Fibroblast of the conjunctiva (primary cell): Measurements from ENCODE around the gene PI16.
A peak's percentile ranks its signal among the peaks of the same experiment; 100 is the strongest.
"Not testable (repeated sequence)": the region's sequence is repeated elsewhere in the genome, so short reads cannot be mapped to it uniquely, and the experiment has no call there.

ENCODE experiments used
- DNase-seq: peaks from one replicate; pipeline ENCODE4 v3.0.0-alpha.2; 2010; ENCODE audit warnings: low read depth

PI16 gene

GRCh38 chr6:36976007-36976264 is 21.4 kb downstream of the PI16 start:
- no peak for DNase-seq

DNA sequence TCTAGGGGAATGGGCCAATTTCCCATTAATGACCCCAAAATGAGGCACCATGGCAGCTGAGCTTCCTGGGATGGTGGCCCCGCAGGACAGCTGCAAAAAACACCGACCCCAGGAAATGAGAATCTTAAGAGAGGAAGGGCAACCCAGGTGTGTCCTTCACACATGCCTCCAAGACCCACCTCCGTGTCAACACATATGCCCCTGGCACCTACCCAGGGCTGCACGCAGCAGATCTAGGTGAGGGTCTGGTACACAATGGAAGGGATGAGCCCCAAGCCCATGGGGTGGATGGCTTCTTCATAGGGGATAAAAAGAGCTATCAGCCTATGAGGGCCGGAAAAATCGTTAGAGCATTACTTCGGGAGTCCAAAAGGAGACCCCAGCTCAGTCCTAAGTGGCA is 22.0 kb downstream of the PI16 start:
- DNase-seq: no peak

- no peak for DNase-seq
These were observed 22.4 kb downstream of the PI16 start for GRCh38 chr6:36976931-36977330.

DNA sequence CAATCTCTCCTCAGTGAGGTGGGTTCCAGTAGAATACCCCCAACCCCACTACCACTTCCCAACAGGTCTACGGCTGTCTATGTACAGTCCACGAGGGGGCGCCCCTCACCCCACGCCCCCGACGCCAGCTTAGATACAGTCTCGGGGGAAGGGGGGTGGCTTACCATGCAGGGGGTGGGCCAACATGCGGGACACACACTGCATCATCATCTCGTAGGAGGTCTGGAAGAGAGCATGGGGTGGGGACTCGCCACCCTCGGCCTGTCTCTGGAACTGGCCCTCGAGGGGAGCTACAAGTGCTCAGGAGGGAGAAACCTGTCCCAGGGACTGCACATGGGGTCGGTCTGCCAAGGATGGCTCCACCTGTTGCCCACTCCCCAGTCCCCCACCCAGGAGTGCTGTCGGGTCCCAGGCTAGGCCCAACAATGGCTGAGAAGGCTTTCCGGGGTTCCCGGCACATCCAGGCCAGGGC is 23.0 kb downstream of the PI16 start:
- DNase-seq: no peak

- no peak for DNase-seq
These were observed 24.1 kb downstream of the PI16 start for GRCh38 chr6:36978421-36979346.

- DNase-seq: peak; percentile 57
These were observed 24.8 kb downstream of the PI16 start for GRCh38 chr6:36979347-36979742.

GRCh38 chr6:36980129-36980528 is 25.6 kb downstream of the PI16 start:
- no peak for DNase-seq

DNA sequence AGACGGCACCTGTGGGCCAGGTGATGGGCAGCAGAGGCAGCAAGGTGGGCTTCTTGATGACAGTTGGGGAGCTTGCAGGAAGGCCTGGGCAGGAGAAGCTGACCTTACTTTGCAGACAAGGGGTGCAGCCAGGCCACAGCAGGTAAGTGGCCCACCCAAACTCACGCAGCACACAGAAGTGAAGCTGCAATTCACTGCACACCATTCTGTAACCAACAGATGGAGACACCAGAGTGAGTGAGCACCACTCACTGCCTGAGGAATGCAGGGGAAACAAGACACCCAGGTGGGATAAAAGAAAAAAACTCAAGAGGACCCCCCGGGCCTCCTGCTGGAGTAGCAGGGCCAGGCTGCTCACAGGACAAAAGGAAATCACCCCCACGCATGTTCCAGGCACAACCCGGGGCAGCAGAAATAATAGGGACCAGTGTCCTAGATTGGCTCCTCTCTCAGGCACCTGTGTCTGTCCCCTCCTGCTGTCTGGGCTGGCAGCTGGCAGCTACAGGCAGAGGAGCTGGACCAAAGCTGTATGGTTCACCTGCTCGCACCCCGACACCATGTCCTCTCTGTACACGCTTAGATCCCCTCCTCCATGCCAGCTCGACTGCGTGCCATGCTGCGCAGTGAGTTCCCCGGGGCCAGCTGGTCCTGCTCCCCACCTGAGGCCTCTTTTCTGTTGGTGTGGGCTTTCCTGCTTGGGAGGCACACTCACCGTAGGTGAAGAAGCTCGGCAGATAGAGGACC is 26.5 kb downstream of the PI16 start:
- no peak for DNase-seq

DNA sequence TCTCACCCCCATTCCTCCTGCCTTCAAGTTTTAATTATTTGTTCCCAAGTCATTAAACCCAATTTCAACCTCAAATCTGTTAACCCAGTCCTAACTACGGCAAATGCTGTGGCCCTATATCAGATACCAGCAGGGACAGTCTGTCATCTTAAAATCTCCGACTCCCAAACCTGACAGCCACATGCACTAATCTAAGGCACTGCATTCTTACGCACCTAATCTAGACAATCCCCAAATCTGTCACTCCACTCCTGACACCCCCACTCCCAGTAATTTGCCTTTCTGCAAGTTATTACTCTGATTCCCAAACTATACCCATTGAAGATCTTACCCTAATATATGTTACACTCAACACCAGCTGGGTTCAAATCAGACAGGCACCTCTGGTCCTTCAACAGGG is 29.0 kb downstream of the PI16 start:
- no peak for DNase-seq

GRCh38 chr6:36984581-36985416 is 30.3 kb downstream of the PI16 start:
- peak; percentile 42 for DNase-seq

- no peak for DNase-seq
These were observed 30.9 kb downstream of the PI16 start for GRCh38 chr6:36985417-36985807.

DNA sequence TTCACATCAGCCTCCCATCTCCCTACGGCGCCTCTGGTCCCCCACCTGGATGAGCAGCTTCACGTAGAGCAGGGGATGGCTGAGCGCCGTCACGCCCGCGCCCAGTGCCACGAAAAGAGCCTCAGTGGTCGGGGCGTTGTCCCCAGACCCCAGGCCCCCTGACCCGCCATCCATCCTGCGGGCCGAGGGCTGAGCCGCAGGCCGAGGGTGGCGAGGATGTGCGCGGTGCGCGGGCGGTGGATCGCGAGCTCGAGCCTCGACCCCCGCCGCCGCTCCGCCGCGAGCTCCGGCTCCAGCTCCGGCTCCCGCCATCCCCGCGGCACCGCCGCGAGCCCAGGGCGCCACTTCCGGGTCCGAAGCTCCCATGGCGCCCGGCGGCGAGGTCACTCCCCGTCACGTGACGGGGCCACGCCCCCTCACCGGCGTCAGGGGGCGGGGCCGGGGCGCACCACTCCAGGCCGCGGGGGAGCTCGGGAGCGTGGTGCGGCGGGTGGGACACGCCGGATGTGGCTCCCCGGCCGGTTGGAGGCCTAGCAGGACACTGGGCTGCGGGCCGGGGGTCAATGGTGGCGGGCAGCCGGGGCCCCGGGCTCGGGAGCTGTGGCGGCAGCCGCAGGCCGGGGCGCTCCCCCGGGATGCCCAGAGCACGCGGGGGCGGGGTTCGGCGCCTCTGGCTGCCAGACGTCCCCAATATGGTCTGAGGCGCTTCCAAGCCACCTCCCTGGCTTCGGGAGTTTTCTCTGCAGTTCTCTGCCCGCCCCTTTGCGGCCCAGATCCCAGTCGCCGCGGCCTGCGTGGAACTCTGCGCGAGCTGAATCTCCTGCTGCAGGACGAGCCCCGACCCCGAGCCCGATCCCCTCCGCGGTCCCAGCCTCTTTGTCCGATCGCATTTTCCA is 31.5 kb downstream of the PI16 start, which contains the start of gene MTCH1:
Gene MTCH1, minus strand, starts transcription at position 389 of the 896 bp plus-strand sequence. Its CDS starts 23 bp downstream, at position 366.
- peak; percentile 71 for DNase-seq

DNA sequence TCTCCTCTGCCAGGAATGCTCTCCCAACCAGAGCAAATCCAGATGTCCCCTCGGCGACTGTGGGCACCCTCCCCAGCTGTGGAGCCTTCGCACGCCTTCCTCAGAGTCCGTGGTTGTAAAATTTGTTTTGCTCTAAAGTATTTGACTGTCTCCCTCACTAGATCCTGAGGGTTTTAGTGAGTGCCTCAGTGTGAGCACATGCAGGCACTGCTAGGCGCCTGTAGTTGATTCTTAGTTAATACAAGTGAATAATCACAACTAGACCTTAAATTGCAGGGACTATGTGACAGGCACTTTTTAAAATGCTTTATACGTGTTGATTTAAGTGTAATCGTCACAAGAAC is 32.1 kb downstream of the PI16 start:
- DNase-seq: no peak

- no peak for DNase-seq
These were observed 34.7 kb downstream of the PI16 start for GRCh38 chr6:36989264-36989663.

DNA sequence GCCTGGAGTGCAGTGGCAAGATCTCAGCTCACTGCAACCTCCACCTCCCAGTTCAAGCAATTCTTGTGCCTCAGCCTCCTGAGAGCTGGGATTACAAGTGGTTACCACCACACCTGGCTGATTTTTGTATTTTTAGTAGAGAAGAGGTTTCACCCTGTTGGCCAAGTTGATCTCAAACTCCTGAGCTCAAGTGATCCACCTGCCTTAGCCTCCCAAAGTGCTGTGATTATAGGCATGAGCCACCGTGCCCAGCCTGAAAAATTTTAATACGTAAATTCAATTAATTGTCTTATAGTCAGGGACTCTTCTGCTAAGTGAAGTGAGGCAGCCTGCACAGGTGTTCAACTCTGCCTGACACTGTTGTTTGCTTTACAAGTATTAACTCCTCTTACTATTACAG is 35.9 kb downstream of the PI16 start:
- not testable (repeated sequence) for DNase-seq

GRCh38 chr6:36997811-36998722 is 43.5 kb downstream of the PI16 start:
- DNase-seq: no peak

DNA sequence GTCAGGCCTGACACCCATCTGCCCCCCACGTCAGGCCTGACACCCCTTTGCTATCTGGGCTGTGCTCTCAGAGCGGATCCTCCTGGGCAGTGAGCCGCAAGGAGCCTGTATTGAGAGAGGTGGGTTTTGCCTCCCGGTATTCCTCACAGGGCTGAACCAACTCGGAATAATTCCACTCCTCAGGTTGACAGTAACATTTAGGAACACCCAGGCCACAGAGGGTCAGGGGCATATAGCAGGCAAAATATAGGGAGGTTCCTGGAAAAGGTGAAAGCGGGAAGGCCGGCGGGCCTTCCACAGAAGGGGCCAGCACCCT is 44.1 kb downstream of the PI16 start:
- no peak for DNase-seq

- no peak for DNase-seq
These were observed 44.7 kb downstream of the PI16 start for GRCh38 chr6:36999061-36999750.

DNA sequence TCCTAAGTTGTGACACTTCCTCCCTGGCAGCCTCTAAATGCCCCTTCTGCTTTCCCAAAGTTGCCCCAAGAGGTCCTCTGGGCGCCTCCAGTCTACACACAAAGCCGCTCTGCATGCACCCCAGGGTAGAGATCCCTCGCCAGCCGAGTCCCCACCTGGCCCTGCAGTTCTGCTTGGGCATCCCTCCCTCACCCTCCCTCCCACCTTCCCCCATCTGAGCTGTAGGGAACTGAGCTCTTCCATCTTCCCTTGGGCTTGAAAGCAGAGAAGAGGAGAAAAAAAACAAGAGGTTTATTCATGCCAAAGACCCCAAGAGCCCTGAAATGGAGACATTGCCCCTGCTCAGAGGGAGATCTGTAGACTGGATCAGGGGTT is 45.2 kb downstream of the PI16 start:
- DNase-seq: no peak
